Tibial nerve (tissue), 4 donors: ENCODE measurements around the gene CXCL17. TPM values are rescaled to one million over a fixed set of nuclear protein-coding genes. Genes with fewer than 3 reads are reported as not detected.

Source experiments
- DNase-seq, 2 donors: peaks; one replicate each; pipeline ENCODE4 v3.0.0-alpha.2; 2019; ENCODE audit warnings: low spot score in 2 of 2
- H3K27ac ChIP-seq, 4 donors: fragments of 200-600 bp; sonication (generic) in 3 of 4; one replicate each; pipeline ENCODE4 v1.5.1; 2017 to 2019; ENCODE audit warnings: mild to moderate bottlenecking in 1 of 4
- H3K27me3 ChIP-seq, 2 donors: fragments of 200-600 bp; sonication (generic) in 1 of 2; one replicate each; pipeline versions ENCODE4 v1.5.1 to v1.6.0; 2017 to 2019
- H3K36me3 ChIP-seq, 3 donors: fragments of 200-600 bp; sonication (generic); one replicate each; pipeline ENCODE4 v1.5.1; 2018 to 2019
- H3K4me1 ChIP-seq, 4 donors: fragments of 200-600 bp; sonication (generic) in 3 of 4; one replicate each; pipeline ENCODE4 v1.5.1; 2017 to 2019
- H3K4me3 ChIP-seq, 4 donors: fragments of 200-600 bp; sonication (generic) in 3 of 4; one replicate each; pipeline ENCODE4 v1.5.1; 2017 to 2019; ENCODE audit warnings: mild to moderate bottlenecking in 1 of 4, moderate library complexity in 1 of 4
- H3K9me3 ChIP-seq, 4 donors: fragments of 200-600 bp; sonication (generic) in 3 of 4; one replicate each; pipeline ENCODE4 v1.5.1; 2017 to 2019
- EP300 ChIP-seq, 2 donors: sonication (generic); formaldehyde crosslinking; IDR thresholded peaks; one replicate each; pipeline ENCODE4 v1.6.1; 2017; ENCODE audit warnings: antibody characterized with exemption in 2 of 2, mild to moderate bottlenecking in 1 of 2
- POLR2A ChIP-seq, 2 donors: fragments of 450-650 bp; IDR thresholded peaks; one replicate each; pipeline ENCODE4 v1.6.1; 2017; ENCODE audit warnings: antibody characterized with exemption in 2 of 2, mild to moderate bottlenecking in 2 of 2, moderate library complexity in 2 of 2
- WGBS, 2 donors: methylation state at CpG; one replicate each; pipeline ENCODE4 v1.1.5; 2018; 5-methylcytosine and 5-hydroxymethylcytosine counted together
- total RNA-seq, 4 donors: library from RNA; depleted of rRNA; stranded (reverse); fragments of >200 nt; gene quantifications; one replicate each; pipeline ENCODE4 v1.1.0, GENCODE V29; 2016
- TF ChIP-seq, protein P1 (sequence below), 5 experiments: fragments of 200-600 bp in 3 of 5; fragments of 450-650 bp in 2 of 5; sonication (generic) in 3 of 5; IDR thresholded peaks; one replicate each; pipeline ENCODE4 v1.5.1; 2016 to 2019; ENCODE audit warnings: antibody characterized with exemption in 5 of 5, mild to moderate bottlenecking in 3 of 5, moderate library complexity in 2 of 5

Gene CXCL17
- total RNA-seq, 4 donors from 2014 or later = not detected

DNA sequence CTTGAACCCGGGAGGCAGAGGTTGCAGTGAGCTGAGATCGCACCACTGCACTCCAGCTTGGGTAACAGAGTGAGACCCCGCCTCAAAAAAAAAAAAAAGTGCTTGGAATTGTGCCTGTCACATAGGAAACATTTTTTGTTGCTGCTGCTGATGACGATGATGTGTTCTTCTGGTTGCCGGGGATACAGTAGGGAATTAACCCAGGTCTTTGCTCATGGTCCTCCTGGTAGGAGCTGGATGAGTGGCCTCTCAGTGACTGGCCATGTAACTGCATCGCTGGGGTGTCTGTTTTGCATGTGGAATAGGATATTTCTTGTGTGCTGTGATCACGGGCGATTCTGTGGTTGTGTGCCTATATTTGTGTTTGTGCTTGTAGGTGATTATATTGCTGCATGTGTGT, 48.0 kb downstream of the CXCL17 start:
- DNase-seq = no peak
- TF ChIP-seq EP300 (IDR thresholded peaks at IDR 0.05) (no peak), POLR2A (IDR thresholded peaks at IDR 0.05) (no peak)
- TF ChIP-seq, protein P1, sequence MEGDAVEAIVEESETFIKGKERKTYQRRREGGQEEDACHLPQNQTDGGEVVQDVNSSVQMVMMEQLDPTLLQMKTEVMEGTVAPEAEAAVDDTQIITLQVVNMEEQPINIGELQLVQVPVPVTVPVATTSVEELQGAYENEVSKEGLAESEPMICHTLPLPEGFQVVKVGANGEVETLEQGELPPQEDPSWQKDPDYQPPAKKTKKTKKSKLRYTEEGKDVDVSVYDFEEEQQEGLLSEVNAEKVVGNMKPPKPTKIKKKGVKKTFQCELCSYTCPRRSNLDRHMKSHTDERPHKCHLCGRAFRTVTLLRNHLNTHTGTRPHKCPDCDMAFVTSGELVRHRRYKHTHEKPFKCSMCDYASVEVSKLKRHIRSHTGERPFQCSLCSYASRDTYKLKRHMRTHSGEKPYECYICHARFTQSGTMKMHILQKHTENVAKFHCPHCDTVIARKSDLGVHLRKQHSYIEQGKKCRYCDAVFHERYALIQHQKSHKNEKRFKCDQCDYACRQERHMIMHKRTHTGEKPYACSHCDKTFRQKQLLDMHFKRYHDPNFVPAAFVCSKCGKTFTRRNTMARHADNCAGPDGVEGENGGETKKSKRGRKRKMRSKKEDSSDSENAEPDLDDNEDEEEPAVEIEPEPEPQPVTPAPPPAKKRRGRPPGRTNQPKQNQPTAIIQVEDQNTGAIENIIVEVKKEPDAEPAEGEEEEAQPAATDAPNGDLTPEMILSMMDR (IDR thresholded peaks at IDR 0.05) = no peak
- 82% methylated on average over 8 of the region's 8 CpGs for WGBS, 2 donors
- peaks cover 0 to 17% of the 10 kb centered on the region in 2 donors for H3K27me3 ChIP-seq
- no peaks in the 10 kb centered on the region for H3K9me3 ChIP-seq
- peaks cover 0 to 16% (median 7%) of the 10 kb centered on the region in 4 donors for H3K4me1 ChIP-seq
- H3K4me3 ChIP-seq = no peak overlapping the region
- H3K36me3 ChIP-seq = no peaks in the 10 kb centered on the region
- H3K27ac ChIP-seq = no peak overlapping the region

DNA sequence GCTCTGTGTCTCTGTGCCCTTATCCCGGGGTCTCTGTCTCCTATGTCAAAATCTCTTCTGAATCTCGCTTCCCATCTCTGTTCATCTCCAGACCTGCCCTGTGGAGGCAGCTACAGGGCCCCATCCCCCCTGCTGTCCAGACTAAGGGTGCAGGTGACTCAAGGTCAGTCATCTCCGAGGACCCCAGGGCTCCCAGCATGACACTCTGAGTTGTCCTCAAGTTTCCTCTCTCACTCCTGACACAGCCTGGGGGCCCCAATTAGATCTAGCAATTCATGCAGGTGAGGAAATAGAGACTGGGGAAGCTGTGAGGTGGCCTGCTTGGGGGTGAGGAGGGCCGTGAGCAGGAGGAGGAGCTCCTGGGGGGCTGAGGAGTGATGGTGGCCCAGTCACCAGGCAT, 50.6 kb downstream of the CXCL17 start:
- Histone ChIP-seq H3K4me1 (peaks cover 0 to 13% (median 3%) of the 10 kb centered on the region in 4 donors), H3K27ac (no peak overlapping the region), H3K9me3 (no peaks in the 10 kb centered on the region), H3K36me3 (no peaks in the 10 kb centered on the region), H3K27me3 (peaks cover 0 to 42% of the 10 kb centered on the region in 2 donors), H3K4me3 (no peak overlapping the region)
- no peak for TF ChIP-seq EP300 (IDR thresholded peaks at IDR 0.05)
- no peak for TF ChIP-seq POLR2A (IDR thresholded peaks at IDR 0.05)
- TF ChIP-seq, protein P1 (IDR thresholded peaks at IDR 0.05) = no peak
- WGBS, 2 donors = 71 to 80% methylated on average over 4 of the region's 4 CpGs
- DNase-seq = no peak

DNA sequence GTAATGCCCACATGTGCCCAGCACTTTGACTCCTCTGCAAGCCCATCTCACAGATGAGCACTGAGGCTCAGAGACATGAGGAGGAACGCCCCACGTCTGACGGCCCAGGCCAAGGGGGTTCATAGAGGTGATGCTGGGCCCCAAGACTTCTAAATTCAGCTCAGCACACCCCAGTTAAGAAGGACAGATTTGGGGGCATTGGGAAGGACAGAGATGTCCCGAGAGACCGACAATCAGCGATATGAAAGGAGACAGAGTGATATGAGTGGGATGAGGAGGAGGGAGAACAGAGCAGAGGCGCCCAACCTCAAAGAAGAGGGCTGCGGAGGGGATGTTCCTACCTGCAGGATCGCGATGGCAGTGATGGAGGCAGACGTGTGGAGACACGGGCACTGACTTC, 52.8 kb downstream of the CXCL17 start, which contains the start of gene CNFN:
TSS of gene CNFN (minus strand) at position 399 of the 400 bp plus-strand sequence. CDS start 1,260 bp downstream, outside the sequence.
- H3K27me3 ChIP-seq = peaks cover 0 to 54% of the 10 kb centered on the region in 2 donors
- DNase-seq = no peak
- TF ChIP-seq EP300 (IDR thresholded peaks at IDR 0.05) (no peak), POLR2A (IDR thresholded peaks at IDR 0.05) (no peak)
- TF ChIP-seq, protein P1 (IDR thresholded peaks at IDR 0.05) = no peak
- H3K4me1 ChIP-seq = peaks cover 0 to 10% (median 5%) of the 10 kb centered on the region in 4 donors
- no peaks in the 10 kb centered on the region for H3K36me3 ChIP-seq
- 51 to 58% methylated on average over 12 of the region's 12 CpGs for WGBS, 2 donors
- H3K9me3 ChIP-seq = no peaks in the 10 kb centered on the region
- H3K4me3 ChIP-seq = no peak within 1 kb of the TSS
- no peak within 1 kb of the TSS for H3K27ac ChIP-seq

DNA sequence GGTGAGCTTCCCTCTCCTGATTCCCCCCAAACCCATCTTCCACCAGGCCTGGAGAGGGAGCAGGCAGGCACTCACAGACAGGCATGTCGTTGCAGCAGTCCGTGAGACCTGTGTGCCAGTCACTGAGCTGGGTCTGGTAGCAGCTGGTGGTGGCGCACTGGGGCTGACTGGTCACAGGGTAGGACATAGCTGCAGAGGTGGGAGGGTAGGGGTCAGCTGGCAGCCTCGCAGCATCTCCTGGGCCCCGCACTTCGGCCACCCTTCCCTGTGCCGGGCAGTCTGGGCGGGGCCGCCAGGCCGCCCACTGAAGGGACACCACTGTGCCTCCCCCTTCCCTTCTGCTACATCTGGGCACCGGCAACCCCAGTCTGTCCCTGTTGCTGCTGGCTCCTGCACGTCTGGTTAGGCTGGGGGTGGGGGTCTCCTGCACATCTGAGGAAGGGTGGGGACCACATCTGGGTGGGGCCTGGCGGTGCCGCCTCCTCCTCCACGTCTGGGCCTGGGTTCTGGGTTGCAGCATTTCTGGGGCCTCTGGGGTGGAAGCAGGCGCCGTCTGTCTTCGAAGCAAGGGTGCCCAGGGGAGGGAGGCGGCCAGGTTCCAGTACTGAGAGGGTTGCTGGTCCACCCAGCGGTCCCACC, 53.8 kb downstream of the CXCL17 start:
- no peak for DNase-seq
- Histone ChIP-seq H3K9me3 (no peaks in the 10 kb centered on the region), H3K27me3 (peaks cover 0 to 60% of the 10 kb centered on the region in 2 donors), H3K4me3 (no peak overlapping the region), H3K36me3 (no peaks in the 10 kb centered on the region), H3K27ac (no peak overlapping the region), H3K4me1 (peaks cover 0 to 10% (median 5%) of the 10 kb centered on the region in 4 donors)
- 70 to 73% methylated on average over 11 to 18 of the region's 20 CpGs for WGBS, 2 donors
- TF ChIP-seq, protein P1 (IDR thresholded peaks at IDR 0.05) = no peak
- TF ChIP-seq EP300 (IDR thresholded peaks at IDR 0.05) = no peak
- TF ChIP-seq POLR2A (IDR thresholded peaks at IDR 0.05) = no peak

DNA sequence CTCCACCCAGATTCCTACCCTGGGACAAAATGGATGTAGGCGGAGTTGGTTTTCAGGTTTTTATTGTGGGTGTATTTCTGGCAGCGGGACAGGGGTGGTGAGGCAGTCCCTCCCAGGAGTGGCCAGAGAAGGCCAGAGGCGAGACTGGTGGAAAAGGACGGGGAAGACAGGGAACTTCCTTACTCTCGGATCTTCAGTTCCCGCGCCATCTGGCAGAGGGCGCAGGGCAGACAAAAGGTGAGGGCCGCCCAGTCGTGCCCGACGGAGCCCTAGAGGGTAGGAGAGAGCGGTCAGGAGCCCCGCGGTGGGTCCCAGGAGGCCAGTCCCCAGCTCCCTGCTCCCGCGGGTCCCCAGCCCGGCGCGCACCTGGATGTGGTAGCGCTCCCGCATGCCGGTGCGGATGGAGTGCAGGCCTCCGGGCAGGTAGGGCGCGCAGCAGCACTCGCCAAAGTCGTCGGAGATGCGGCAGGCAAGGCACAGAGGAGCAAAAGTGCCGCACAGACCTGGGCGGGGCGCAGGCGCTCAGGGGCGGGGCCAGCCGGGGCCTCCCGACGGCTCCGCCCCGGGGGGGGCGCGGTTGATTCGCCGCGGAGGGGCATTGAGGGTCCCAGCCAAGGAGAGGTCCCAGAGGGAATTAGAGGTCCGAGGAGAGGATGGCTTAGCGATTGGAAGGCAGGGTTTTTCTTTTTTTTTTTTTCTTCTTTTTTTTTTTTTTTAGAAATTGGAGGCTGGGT, 55.6 kb downstream of the CXCL17 start:
- Histone ChIP-seq H3K27ac (peak overlapping the region in 2 of 4 donors; percentile 17 to 35), H3K9me3 (no peaks in the 10 kb centered on the region), H3K27me3 (peaks cover 0 to 61% of the 10 kb centered on the region in 2 donors), H3K4me1 (peaks cover 0 to 10% (median 5%) of the 10 kb centered on the region in 4 donors), H3K4me3 (peak overlapping the region in 3 of 4 donors; percentile 13 to 50 (median 40)), H3K36me3 (no peaks in the 10 kb centered on the region)
- peak; percentile 18 to 52 for DNase-seq
- 1 to 2% methylated on average over 41 to 48 of the region's 48 CpGs for WGBS, 2 donors
- TF ChIP-seq, protein P1 (IDR thresholded peaks at IDR 0.05) = peak; percentile 26 to 54 (median 49)
- TF ChIP-seq POLR2A (IDR thresholded peaks at IDR 0.05) (no peak), EP300 (IDR thresholded peaks at IDR 0.05) (no peak)
